Mammary epithelial cell (primary cell): ENCODE data around the gene MOV10L1.

Source experiments
- EZH2 ChIP-seq: IDR thresholded peaks from 2 replicates; pipeline ENCODE4 v1.6.1; 2012; ENCODE audit warnings: low read length, inconsistent platforms, borderline replicate concordance
- TF ChIP-seq, protein P1 (sequence below), 2 donors: IDR thresholded peaks in 1 of 2; conservative IDR thresholded peaks in 1 of 2; 2 replicates each; pipeline ENCODE4 v1.5.1; 2011 to 2012; ENCODE audit warnings: inconsistent platforms in 2 of 2, low read length in 2 of 2, mild to moderate bottlenecking in 2 of 2, control low read depth in 1 of 2, low read depth in 1 of 2; ENCODE audit not compliant: insufficient read depth in 1 of 2; ENCODE audit errors: extremely low read depth in 1 of 2

DNA sequence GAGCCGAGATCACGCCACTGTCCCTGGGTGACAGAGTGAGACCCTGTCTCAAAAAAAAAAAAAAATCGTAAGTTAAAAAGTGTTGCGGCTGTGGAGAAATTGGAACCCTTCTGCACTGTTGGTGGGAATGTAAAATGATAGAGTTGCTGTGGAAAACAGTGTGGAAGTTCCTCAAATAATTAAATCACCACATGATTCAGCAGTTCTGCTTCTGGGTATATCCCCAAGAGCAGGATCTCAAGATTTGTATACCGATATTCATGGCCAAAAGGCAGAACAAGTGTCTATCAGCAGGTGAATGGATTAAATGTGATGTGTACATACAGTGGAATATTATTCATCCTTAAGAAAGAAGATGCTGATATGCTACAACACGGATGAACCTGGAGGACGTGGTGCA is 114.8 kb downstream of the MOV10L1 start:
- TF ChIP-seq, protein P1, sequence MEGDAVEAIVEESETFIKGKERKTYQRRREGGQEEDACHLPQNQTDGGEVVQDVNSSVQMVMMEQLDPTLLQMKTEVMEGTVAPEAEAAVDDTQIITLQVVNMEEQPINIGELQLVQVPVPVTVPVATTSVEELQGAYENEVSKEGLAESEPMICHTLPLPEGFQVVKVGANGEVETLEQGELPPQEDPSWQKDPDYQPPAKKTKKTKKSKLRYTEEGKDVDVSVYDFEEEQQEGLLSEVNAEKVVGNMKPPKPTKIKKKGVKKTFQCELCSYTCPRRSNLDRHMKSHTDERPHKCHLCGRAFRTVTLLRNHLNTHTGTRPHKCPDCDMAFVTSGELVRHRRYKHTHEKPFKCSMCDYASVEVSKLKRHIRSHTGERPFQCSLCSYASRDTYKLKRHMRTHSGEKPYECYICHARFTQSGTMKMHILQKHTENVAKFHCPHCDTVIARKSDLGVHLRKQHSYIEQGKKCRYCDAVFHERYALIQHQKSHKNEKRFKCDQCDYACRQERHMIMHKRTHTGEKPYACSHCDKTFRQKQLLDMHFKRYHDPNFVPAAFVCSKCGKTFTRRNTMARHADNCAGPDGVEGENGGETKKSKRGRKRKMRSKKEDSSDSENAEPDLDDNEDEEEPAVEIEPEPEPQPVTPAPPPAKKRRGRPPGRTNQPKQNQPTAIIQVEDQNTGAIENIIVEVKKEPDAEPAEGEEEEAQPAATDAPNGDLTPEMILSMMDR (conservative IDR thresholded peaks at IDR 0.05 in 1 of 2, IDR thresholded peaks at IDR 0.05 in 1 of 2; ENCODE audit: extremely low read depth in 1 of 2, insufficient read depth in 1 of 2, low read depth in 1 of 2, low read length in 2 of 2) = no peak
- TF ChIP-seq EZH2 = no peak
